ENCODE results near the gene ARRB2. TPM values are rescaled to one million over a fixed set of nuclear protein-coding genes. Genes with fewer than 3 reads are reported as not detected.

ARRB2 gene
- total and polyA plus RNA-seq, 12 donors, result 10.8 to 53.5 (median 17.2) TPM

DNA sequence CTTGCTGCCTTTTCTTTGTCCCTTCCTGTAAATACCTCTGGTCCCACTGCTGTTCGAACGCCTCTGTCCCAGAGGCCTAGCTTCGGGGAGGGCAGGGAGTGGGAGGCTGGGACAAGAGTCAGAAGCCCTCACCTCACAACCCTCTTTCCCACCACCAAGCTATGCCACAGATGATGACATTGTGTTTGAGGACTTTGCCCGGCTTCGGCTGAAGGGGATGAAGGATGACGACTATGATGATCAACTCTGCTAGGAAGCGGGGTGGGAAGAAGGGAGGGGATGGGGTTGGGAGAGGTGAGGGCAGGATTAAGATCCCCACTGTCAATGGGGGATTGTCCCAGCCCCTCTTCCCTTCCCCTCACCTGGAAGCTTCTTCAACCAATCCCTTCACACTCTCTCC is 10.4 kb downstream of the ARRB2 start:
- Histone ChIP-seq H3K4me1 (peaks cover 0 to 26% (median 9%) of the 10 kb centered on the region in 9 donors), H3K27me3 (no peaks in the 10 kb centered on the region), H3K9me3 (no peaks in the 10 kb centered on the region), H3K36me3 (peaks cover 0 to 62% (median 0%) of the 10 kb centered on the region in 9 donors), H3K4me3 (no peak overlapping the region), H3K27ac (peak overlapping the region in 4 of 10 donors; percentile 47 to 68 (median 62))
- DNase-seq, result no peak
- ATAC-seq, result no peak
- 94 to 95% methylated on average over 7 of the region's 7 CpGs for WGBS, 2 donors
- TF ChIP-seq, protein P1, sequence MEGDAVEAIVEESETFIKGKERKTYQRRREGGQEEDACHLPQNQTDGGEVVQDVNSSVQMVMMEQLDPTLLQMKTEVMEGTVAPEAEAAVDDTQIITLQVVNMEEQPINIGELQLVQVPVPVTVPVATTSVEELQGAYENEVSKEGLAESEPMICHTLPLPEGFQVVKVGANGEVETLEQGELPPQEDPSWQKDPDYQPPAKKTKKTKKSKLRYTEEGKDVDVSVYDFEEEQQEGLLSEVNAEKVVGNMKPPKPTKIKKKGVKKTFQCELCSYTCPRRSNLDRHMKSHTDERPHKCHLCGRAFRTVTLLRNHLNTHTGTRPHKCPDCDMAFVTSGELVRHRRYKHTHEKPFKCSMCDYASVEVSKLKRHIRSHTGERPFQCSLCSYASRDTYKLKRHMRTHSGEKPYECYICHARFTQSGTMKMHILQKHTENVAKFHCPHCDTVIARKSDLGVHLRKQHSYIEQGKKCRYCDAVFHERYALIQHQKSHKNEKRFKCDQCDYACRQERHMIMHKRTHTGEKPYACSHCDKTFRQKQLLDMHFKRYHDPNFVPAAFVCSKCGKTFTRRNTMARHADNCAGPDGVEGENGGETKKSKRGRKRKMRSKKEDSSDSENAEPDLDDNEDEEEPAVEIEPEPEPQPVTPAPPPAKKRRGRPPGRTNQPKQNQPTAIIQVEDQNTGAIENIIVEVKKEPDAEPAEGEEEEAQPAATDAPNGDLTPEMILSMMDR (IDR thresholded peaks at IDR 0.05), result no peak
- intact Hi-C loops (cut with DNase I), result no loop called here

DNA sequence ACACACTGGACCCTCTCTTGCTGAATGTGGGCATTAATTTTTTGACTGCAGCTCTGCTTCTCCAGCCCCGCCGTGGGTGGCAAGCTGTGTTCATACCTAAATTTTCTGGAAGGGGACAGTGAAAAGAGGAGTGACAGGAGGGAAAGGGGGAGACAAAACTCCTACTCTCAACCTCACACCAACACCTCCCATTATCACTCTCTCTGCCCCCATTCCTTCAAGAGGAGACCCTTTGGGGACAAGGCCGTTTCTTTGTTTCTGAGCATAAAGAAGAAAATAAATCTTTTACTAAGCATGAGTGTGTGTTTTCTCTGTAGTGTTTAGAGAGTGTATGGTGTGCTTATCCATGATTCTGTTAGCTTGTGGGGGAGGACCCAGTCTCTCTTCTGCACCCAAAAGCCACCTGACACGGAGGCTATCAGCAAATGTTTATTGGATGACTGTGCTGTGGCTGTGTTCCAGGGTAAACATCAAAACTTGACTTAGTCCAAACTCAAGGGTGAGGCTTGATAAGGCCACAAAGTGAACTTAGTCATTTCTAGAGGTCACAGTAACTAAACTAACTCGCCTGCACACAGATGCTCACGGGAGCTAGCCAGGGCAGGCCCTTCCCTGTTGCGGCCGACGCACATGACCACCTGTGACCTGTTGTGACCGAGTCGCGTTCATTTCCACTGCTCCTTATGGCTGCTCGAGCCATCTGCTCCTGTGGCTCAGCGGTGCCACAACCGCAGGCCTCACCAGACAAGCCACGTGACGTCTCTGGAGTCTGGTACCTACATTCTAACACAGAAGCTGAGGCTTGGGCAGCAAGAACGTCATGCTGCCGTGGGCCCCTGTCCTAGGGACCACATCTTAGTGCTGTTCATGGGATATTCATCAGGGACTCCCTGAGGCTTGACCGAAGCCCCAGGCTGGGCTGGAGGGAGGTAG is 11.0 kb downstream of the ARRB2 start:
- peak; percentile 39 to 85 (median 56) for ATAC-seq
- peaks cover 0 to 55% (median 0%) of the 10 kb centered on the region in 9 donors for H3K36me3 ChIP-seq
- peaks cover 0 to 26% (median 9%) of the 10 kb centered on the region in 9 donors for H3K4me1 ChIP-seq
- peak overlapping the region in 7 of 10 donors; percentile 15 to 68 (median 47) for H3K27ac ChIP-seq
- no peaks in the 10 kb centered on the region for H3K27me3 ChIP-seq
- WGBS, 2 donors, result 52 to 70% methylated on average over 20 of the region's 20 CpGs
- no peaks in the 10 kb centered on the region for H3K9me3 ChIP-seq
- DNase-seq, result no peak
- H3K4me3 ChIP-seq, result no peak overlapping the region
- intact Hi-C loops (cut with DNase I), result no loop called here
- TF ChIP-seq, protein P1 (IDR thresholded peaks at IDR 0.05), result no peak

DNA sequence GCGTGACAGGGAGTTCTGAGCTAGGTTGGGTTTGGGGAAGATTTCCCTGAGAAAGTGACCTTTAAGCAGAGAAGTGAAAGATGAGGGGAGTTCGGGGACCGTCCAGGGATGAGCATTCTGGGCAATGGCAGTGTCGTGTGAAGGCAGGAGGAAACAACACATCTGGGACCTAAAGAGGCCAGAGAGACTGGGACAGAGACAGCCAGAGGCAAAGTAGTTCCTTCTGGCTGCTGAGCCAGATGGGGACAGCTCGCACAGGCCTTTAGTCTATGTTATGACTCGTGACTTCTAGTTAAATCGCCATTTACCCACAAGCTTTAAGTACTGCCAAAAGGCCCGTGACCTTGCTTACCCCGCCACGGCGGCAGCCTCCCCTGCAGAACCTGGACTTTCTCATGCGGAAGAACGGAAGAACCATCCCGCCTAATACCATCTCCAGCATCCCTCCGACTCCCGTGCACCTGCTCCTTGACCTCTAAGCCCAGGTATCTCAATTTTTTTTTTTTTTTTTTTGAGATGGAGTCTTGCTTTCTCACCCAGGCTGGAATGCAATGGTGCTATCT is 12.3 kb downstream of the ARRB2 start:
- TF ChIP-seq, protein P1 (IDR thresholded peaks at IDR 0.05), result no peak
- no peak overlapping the region for H3K4me3 ChIP-seq
- H3K27ac ChIP-seq, result peak overlapping the region in 1 of 10 donors; percentile 14
- 88 to 91% methylated on average over 16 of the region's 16 CpGs for WGBS, 2 donors
- peaks cover 0 to 26% (median 9%) of the 10 kb centered on the region in 9 donors for H3K4me1 ChIP-seq
- ATAC-seq (no peak), DNase-seq (no peak)
- intact Hi-C loops (cut with DNase I), result no loop called here
- H3K9me3 ChIP-seq, result no peaks in the 10 kb centered on the region
- peaks cover 0 to 42% (median 0%) of the 10 kb centered on the region in 9 donors for H3K36me3 ChIP-seq
- H3K27me3 ChIP-seq, result no peaks in the 10 kb centered on the region

DNA sequence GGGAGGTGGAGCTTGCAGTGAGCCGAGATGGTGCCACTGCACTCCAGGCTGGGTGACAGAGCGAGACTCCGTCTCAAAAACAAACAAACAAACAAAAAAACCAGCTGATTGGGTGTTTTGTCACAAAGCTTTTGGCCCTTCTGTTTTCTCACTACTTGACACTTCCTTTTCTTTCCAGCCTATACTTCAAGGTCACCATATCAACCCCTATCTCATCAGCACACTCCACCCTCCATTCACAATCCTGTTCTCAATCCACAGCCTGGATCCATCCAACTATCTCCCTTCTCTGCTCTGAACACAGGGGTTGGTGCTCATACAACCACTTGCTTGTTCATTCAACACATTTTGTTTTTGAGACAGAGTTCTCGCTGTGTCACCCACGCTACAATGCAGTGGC is 14.2 kb downstream of the ARRB2 start:
- Histone ChIP-seq H3K9me3 (no peaks in the 10 kb centered on the region), H3K4me1 (peaks cover 0 to 22% (median 9%) of the 10 kb centered on the region in 9 donors), H3K27ac (peak overlapping the region in 2 of 10 donors; percentile 55 to 91), H3K4me3 (no peak overlapping the region), H3K36me3 (peaks cover 0 to 23% (median 0%) of the 10 kb centered on the region in 9 donors), H3K27me3 (no peaks in the 10 kb centered on the region)
- intact Hi-C loops (cut with DNase I), result no loop called here
- DNase-seq, result no peak
- 83 to 85% methylated on average over 5 of the region's 5 CpGs for WGBS, 2 donors
- ATAC-seq, result no peak
- TF ChIP-seq, protein P1 (IDR thresholded peaks at IDR 0.05), result no peak
